ENCODE measurements around the gene CLEC6A.

GRCh38 chr12:8461426-8461825 lies 5.7 kb downstream of the CLEC6A start:
- TF ChIP-seq CTCF (IDR thresholded peaks at IDR 0.05): no peak
- TF ChIP-seq POLR2A (IDR thresholded peaks at IDR 0.05): no peak
- no peak for TF ChIP-seq EP300 (IDR thresholded peaks at IDR 0.05)
